NCI-H2081 (cell line): ENCODE results near the gene BPIFA2.
"Not testable (repeated sequence)": the region's sequence is repeated elsewhere in the genome, so short reads cannot be mapped to it uniquely, and the experiment has no call there.

Experiments
- DNase-seq, 2 experiments: peaks; one replicate each; lab custom pipeline; 2025; lab: John Stamatoyannopoulos, UW

The BPIFA2 gene

GRCh38 chr20:33167859-33168258, at the start of gene BPIFA2:
BPIFA2 (plus strand) TSS chr20:33168159; CDS start chr20:33169146, 987 bp downstream.
- no peak for DNase-seq

DNA sequence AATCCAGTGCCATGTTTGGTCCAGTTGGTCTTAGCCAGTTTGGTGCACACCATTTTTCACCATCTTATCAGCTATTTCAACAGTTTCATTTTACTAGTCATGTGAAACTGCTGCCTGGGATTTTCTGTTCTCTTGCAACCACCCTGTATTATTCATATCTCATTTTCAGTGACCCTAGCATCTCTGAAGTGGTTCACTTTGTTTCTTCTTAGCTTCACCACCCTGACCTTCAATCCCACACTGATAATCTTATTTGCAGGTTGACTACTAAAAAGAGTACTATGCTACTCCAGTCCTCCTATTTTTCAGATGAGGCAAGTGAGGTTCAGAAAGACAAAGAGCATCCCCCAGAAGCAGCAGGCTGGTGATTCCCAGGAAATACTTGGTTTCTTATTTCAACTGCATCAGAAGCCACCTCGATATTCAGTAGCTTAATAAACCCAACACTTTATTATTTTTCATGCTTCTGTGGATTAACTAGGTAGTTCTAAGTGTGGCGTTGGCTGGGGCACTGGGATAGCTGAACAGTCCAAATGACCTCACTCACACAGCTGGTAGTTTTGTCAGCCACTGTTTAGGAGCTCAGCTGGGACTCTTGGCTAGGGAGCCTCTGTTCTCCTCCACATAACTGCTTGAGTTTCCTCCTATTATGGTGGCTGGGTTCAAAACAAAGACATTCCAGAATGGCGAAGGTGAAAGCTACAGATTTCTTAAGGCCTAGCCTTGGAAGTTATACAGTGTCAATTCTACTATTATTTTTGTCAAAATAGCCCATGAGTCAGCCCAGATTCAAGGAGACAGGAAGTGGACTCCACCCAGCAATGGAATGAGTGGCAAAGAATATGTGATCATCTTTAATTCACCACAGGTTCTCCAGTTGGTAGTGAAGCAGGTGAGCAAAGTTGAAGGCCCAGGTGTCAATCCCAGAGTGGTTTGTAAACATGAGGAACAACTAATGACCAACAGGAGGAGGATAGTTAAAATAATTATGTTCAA, 47.9 kb upstream of the BPIFA2 start:
- DNase-seq, result no peak

DNA sequence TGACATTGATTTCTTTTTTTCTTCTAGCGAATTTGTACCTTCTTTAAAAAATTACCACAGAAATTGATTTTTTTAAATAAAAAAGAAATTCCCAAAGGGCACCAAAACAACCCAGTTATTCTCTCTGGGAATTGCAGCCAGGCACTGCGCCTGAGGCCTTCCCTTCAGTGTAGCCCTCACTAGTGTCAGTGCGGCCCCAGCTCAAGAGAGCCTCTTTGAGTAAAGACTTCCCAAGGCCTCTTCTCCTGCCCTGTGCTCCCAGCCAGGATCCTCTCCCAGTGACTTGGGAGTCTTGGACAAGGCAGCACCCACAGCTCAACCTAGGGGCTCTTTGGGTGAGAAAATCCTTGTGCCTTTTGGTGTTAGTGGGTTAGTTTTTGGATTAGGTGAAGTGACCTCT, 47.0 kb upstream of the BPIFA2 start:
- DNase-seq, result no peak

DNA sequence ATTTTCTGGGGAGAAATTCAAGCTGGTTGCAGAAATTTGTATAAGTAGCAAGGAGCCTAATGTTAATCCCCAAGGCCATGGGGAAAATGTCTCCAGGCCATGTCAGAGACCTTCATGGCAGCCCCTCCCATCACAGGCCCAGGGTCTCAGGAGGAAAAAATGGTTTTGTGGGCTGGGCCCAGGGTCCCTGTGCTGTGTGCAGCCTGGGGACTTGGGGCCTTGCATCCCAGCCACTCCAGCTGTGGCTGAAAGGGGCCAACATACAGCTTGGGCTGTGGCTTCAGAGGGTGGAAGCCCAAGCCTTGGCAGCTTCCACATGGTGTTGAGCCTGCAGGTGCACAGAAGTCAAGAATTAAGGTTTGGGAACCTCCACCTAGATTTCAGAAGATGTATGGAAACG, 45.7 kb upstream of the BPIFA2 start:
- not testable (repeated sequence) for DNase-seq

GRCh38 chr20:33124261-33124660, 43.7 kb upstream of the BPIFA2 start:
- DNase-seq, result no peak

- no peak for DNase-seq
Observed at GRCh38 chr20:33124994-33125393, 43.0 kb upstream of the BPIFA2 start.

DNA sequence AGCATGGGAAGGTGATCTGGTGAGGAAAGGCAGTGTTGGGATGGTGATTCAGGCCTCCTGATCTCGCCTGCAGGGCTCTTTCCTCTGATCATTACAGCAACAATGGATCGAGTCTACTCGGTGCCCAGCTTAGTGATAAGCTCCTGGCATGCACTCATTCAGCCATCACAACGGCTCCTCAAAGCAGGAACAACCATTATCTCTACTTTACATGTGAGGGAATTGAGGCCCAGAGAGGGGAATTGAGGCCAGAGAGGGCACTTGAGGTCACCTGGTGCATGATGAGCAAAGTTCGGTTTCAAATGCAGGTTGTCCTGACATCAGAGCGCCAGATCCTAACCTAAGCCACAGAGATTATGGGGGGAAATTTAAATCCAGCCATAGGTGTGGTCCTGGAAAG, 42.0 kb upstream of the BPIFA2 start:
- no peak for DNase-seq

GRCh38 chr20:33127422-33128097, 40.4 kb upstream of the BPIFA2 start:
- no peak for DNase-seq

DNA sequence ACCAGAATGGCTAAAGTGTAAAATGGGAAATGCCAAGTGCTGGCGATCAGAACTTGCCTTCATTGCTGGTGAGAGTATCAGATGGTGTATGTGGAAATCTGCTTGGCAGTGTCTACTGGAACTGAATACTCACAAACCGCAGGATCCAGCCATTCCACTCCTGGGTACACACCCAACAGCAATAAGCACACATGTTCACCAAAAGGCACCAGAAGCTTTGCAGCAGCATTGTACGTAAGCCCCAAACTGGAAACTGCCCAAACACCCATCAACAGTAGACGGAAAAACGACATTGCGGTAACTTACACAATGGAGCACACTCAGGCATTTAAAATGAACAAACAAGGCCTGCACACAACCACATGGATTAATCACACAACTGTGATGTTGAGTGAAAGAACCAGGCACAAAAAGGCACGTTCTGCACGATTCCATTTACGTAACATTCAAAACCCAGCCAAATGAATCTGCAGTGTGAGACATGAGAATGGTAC, 37.3 kb upstream of the BPIFA2 start:
- DNase-seq, result peak in 1 of 2 experiments; percentile 26

- no peak for DNase-seq
Observed at GRCh38 chr20:33131949-33132473, 35.9 kb upstream of the BPIFA2 start.

DNA sequence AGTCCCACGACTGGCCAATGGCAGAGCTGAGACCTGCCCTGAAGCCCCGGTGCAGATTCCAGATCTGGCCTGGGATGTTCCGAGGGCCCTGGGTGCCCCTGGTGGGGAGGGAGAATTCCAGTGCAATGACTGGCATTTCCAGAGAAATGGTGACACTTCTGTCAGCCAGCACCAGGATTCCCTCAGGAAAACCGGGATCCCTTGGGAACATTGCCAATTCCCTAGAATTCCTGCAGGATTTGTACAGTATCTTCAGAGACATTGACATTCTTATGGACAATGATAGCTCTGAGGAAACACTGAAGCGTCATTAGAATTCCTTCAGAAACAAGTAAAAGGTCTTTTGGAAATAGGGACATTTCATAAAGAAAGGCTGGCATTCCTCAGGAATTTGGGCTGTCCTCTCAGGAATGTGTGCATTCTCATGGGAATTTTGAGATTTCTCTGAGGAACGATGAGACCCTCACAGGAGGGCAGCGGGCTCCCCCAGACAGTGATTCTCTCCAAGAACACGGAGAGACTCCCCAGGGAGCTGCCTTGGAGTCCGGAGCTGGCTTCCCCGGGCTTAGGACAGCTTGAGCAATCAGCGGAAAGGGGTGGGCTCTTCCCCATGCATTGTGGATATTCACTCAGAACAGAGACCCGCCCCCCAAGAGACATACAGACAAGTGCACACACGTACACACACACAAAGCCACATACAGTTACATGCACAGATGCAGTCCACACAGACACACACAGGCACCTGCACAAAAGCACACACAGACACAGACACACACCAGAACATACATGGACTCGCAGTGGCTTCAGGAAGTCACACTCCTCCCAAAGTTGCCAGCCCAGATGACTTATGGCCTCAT, 35.2 kb upstream of the BPIFA2 start:
- DNase-seq, result no peak

- no peak for DNase-seq
Observed at GRCh38 chr20:33133373-33133941, 34.5 kb upstream of the BPIFA2 start.

DNA sequence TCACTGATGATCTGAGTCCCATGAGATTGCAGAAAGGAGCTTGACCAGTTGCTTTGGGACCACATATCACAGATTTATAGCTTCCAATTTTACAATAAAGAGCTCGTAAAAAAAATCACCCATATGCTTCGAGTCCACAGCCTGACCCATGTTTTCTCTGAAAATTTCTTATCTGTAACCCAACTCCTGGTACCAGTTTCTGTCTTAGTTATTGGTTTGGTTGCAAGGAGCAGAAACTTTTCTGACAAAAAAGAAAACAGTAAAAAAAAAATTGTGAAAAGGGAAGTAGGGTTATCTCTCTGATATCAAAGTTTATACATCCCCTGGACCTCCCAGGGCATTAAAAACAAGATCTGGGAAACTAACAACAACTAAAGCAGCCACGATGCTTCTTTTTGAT, 30.8 kb upstream of the BPIFA2 start:
- DNase-seq, result no peak

- DNase-seq, result no peak
Observed at GRCh38 chr20:33139467-33139866, 28.5 kb upstream of the BPIFA2 start.

GRCh38 chr20:33145521-33145920, 22.4 kb upstream of the BPIFA2 start:
- DNase-seq, result no peak

DNA sequence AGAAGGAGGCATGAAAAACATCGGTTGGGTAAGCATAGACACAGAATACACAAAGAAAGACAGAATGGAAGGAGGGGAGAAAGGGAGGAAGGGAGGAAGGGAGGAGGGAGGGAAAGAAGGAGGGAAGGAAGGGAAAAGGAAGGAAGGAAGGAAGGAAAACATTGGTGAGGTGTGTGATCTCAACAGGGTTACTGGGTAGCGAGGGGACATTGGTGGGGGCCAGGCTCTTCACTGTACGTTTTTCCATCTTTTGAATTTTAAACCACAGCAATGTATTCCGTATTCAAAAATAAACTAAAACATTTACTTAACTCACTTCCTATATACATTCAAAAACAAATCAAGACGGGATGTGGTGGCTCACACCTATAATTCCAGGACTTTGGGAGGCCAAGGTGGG, 20.7 kb upstream of the BPIFA2 start:
- DNase-seq, result no peak

DNA sequence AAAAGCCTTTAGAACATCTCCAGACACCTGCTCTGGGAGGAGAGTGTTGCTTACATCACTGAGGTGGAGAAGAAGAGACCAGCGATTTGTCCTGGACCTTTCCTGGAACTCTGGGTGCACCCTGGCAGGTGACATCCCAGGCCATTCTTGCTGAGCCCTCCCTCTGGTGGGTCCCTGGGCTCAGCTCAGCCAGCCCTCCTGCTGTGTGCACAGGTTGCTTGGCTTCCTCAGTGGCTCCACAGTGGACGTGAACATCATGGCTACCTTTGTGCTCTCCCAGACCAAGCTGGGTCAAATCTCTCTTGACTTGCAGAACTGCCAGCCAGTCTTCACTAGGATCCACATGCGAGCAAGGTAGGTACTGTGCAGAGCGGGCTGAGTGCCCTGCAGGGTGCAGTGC, 19.9 kb upstream of the BPIFA2 start:
- DNase-seq, result no peak

- DNase-seq, result no peak
Observed at GRCh38 chr20:33154252-33154651, 13.7 kb upstream of the BPIFA2 start.

- no peak for DNase-seq
Observed at GRCh38 chr20:33158637-33159385, 9.1 kb upstream of the BPIFA2 start.

DNA sequence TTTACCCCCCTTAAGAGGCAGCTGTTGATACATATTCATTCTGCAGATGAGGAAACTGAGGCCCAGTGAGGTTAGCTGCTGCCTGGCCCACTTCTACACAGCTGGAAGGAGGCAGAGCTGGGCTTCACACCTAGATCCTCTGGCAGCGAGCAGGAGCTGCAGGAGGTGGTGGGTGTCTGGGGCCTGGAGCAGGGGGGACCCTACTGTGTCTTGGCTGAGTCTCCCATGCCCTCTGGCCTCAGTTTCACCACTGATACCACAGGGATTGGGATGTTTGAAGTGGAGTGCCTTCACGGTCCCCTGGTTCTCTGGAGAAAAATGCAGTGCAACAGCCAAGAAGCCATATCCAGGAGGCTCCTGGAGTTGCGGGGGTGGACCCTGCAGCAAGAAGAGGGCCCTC, 8.2 kb upstream of the BPIFA2 start:
- DNase-seq, result no peak

GRCh38 chr20:33160681-33161080, 7.3 kb upstream of the BPIFA2 start:
- no peak for DNase-seq
